Activated CD4-positive, alpha-beta T cell treated with anti-CD3 and anti-CD28 coated beads, Interleukin-2, amount 10 ng/mL, durations not matched to agents 24 days and 14 days (primary cell): ENCODE data around the gene PDE8A. TPM values are rescaled to one million over a fixed set of nuclear protein-coding genes. Genes with fewer than 3 reads are reported as not detected.

Source experiments
- DNase-seq: peaks from one replicate; pipeline ENCODE4 v3.0.0; 2022
- H3K27ac Mint-ChIP-seq: one replicate; pipeline ENCODE4 v1.8.0; 2022; ENCODE audit warnings: mild to moderate bottlenecking, mixed read lengths
- H3K27me3 Mint-ChIP-seq: one replicate; pipeline ENCODE4 v1.8.0; 2022; ENCODE audit warnings: mixed read lengths
- H3K36me3 Mint-ChIP-seq: one replicate; pipeline ENCODE4 v1.8.0; 2022; ENCODE audit warnings: low read depth, mild to moderate bottlenecking, mixed read lengths
- H3K4me1 Mint-ChIP-seq: one replicate; pipeline ENCODE4 v1.8.0; 2021; ENCODE audit warnings: mixed read lengths
- H3K4me3 Mint-ChIP-seq: one replicate; pipeline ENCODE4 v1.8.0; 2022; ENCODE audit warnings: mild to moderate bottlenecking, moderate library complexity, mixed read lengths
- H3K9me3 Mint-ChIP-seq: one replicate; pipeline ENCODE4 v1.8.0; 2021; ENCODE audit warnings: mixed read lengths
- intact Hi-C: fragments of 100-400 bp; cut with micrococcal nuclease; formaldehyde crosslinking; loops from one replicate; pipeline ENCODE4 v1.15.1; 2023
- total RNA-seq: library from RNA; stranded (reverse); gene quantifications from 2 replicates; pipeline ENCODE4 v1.2.3, GENCODE V29; 2022

PDE8A gene
- total RNA-seq, 1 donor from 2014 or later = 21.1 TPM

GRCh38 chr15:85091990-85092389 lies 110.3 kb downstream of the PDE8A start:
- Mint-ChIP-seq H3K4me1 (no peaks in the 10 kb centered on the region), H3K9me3 (no peaks in the 10 kb centered on the region), H3K4me3 (no peak overlapping the region), H3K36me3 (peaks cover 18% of the 10 kb centered on the region), H3K27ac (no peak overlapping the region), H3K27me3 (no peaks in the 10 kb centered on the region)
- intact Hi-C loops = no loop called here
- DNase-seq = no peak

DNA sequence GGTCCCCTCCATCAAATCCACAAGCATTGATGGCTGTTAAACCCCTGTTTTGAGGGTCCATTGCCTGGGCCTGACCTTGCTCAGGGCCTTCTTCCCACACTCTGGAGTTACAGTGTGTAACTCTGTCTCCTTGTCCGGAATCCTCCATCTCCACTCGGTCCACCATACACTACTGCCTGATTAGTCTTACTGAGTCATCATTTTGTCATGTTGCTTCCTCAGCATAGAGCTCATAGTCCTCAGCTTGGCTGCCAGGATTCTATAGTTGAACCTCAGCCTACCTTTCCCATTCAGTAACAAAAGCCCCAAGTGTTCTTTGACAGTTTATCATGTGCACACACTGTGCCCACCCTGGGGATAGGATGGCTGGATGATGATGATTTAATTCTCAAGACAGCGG lies 113.0 kb downstream of the PDE8A start:
- intact Hi-C loops = no loop called here
- H3K9me3 Mint-ChIP-seq = no peaks in the 10 kb centered on the region
- DNase-seq = no peak
- no peaks in the 10 kb centered on the region for H3K27me3 Mint-ChIP-seq
- H3K4me1 Mint-ChIP-seq = peaks cover 1% of the 10 kb centered on the region
- H3K4me3 Mint-ChIP-seq = no peak overlapping the region
- peaks cover 17% of the 10 kb centered on the region for H3K36me3 Mint-ChIP-seq
- no peak overlapping the region for H3K27ac Mint-ChIP-seq

- H3K27me3 Mint-ChIP-seq = no peaks in the 10 kb centered on the region
- peaks cover 3% of the 10 kb centered on the region for H3K4me1 Mint-ChIP-seq
- no peak overlapping the region for H3K27ac Mint-ChIP-seq
- DNase-seq = no peak
- H3K4me3 Mint-ChIP-seq = no peak overlapping the region
- H3K36me3 Mint-ChIP-seq = peaks cover 14% of the 10 kb centered on the region
- H3K9me3 Mint-ChIP-seq = no peaks in the 10 kb centered on the region
- intact Hi-C loops = no loop called here
Observed at GRCh38 chr15:85095566-85095965, 113.9 kb downstream of the PDE8A start.

DNA sequence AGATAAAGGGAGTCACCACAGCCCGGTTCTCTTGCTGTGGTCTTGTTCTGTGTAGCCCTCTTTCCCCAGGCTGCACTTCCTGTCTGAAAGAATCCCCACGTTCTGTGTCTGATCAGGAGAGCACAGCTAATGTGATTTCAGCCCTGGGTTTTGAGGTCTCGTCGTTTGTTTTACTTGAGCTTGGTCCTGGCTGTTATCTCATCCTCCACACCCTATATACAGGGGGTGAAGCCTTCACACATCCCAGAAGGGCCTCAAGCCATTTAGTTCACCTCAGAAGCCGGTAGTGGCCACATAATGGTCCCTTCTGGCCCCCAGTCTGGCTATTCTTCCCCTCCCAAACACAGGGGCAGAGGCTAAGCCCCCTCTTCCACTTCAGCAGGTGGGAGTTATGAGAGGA lies 115.6 kb downstream of the PDE8A start:
- no peak overlapping the region for H3K4me3 Mint-ChIP-seq
- DNase-seq = no peak
- H3K4me1 Mint-ChIP-seq = peaks cover 3% of the 10 kb centered on the region
- H3K9me3 Mint-ChIP-seq = no peaks in the 10 kb centered on the region
- intact Hi-C loops = no loop called here
- no peaks in the 10 kb centered on the region for H3K27me3 Mint-ChIP-seq
- no peak overlapping the region for H3K27ac Mint-ChIP-seq
- peaks cover 13% of the 10 kb centered on the region for H3K36me3 Mint-ChIP-seq

DNA sequence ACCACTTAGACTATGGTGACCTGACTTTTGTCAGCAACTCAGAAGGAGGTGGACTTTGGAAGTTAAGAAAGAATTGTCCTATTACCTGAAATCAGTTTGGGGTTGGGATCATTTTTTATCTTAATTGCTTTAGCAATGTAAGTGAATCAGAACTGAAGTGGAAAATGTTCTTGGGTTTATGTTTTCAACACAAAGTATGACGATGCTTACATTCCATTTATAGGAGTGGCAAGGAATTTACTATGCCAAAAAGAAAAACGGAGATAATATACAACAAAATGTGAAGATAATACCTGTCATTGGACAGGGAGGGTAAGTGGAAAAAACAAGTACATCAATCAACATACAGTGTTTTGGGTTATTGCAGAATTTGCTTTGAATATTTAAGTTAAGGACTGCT lies 116.1 kb downstream of the PDE8A start:
- H3K27me3 Mint-ChIP-seq = no peaks in the 10 kb centered on the region
- no peak overlapping the region for H3K4me3 Mint-ChIP-seq
- intact Hi-C loops = no loop called here
- no peak overlapping the region for H3K27ac Mint-ChIP-seq
- DNase-seq = no peak
- peaks cover 3% of the 10 kb centered on the region for H3K4me1 Mint-ChIP-seq
- no peaks in the 10 kb centered on the region for H3K9me3 Mint-ChIP-seq
- H3K36me3 Mint-ChIP-seq = peaks cover 12% of the 10 kb centered on the region

DNA sequence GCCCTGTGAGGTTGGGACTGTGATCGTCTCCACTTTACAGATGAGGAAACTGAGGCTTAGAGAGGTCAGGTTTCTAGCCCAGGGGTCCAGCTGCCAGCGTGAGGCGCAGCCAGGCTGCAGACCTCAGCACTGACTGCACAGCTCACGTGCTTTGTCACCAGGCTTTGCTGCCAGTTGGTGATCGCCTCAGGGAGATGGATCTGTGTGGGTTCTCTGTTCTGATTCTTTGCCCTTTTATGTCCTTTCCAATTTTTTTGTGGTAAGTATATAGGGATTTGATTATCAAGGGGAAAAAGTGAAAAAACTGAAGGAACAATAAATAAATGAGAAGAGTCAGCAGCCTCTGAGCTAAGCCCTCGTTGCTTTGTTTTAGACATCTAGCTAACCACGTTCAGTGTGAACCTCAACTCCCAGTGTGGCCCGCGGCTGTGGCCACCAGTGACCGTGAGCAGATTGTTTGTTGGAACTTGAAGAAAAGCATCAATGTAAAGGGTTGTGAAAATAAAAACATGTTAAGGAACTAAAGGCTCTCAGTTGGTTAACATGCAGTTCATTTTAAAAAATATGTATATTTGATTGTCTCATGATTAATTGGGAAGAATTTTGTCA lies 117.6 kb downstream of the PDE8A start:
- intact Hi-C loops = no loop called here
- no peak for DNase-seq
- no peaks in the 10 kb centered on the region for H3K27me3 Mint-ChIP-seq
- peaks cover 8% of the 10 kb centered on the region for H3K36me3 Mint-ChIP-seq
- no peak overlapping the region for H3K4me3 Mint-ChIP-seq
- H3K9me3 Mint-ChIP-seq = no peaks in the 10 kb centered on the region
- peaks cover 3% of the 10 kb centered on the region for H3K4me1 Mint-ChIP-seq
- H3K27ac Mint-ChIP-seq = no peak overlapping the region

- Mint-ChIP-seq H3K4me1 (peaks cover 3% of the 10 kb centered on the region), H3K27me3 (no peaks in the 10 kb centered on the region), H3K9me3 (no peaks in the 10 kb centered on the region), H3K27ac (no peak overlapping the region), H3K36me3 (peaks cover 7% of the 10 kb centered on the region), H3K4me3 (no peak overlapping the region)
- intact Hi-C loops = no loop called here
- DNase-seq = peak; percentile 69
Observed at GRCh38 chr15:85100186-85100937, 118.7 kb downstream of the PDE8A start.

GRCh38 chr15:85104584-85104983 lies 122.9 kb downstream of the PDE8A start:
- H3K36me3 Mint-ChIP-seq = peaks cover 7% of the 10 kb centered on the region
- H3K27me3 Mint-ChIP-seq = no peaks in the 10 kb centered on the region
- no peak for DNase-seq
- no peaks in the 10 kb centered on the region for H3K9me3 Mint-ChIP-seq
- intact Hi-C loops = no loop called here
- no peak overlapping the region for H3K27ac Mint-ChIP-seq
- no peak overlapping the region for H3K4me3 Mint-ChIP-seq
- H3K4me1 Mint-ChIP-seq = peaks cover 3% of the 10 kb centered on the region

GRCh38 chr15:85108136-85108535 lies 126.5 kb downstream of the PDE8A start:
- DNase-seq = no peak
- Mint-ChIP-seq H3K9me3 (no peaks in the 10 kb centered on the region), H3K27ac (no peak overlapping the region), H3K4me1 (no peaks in the 10 kb centered on the region), H3K4me3 (no peak overlapping the region), H3K36me3 (peaks cover 5% of the 10 kb centered on the region), H3K27me3 (no peaks in the 10 kb centered on the region)
- intact Hi-C loops = no loop called here

- intact Hi-C loops = no loop called here
- H3K27me3 Mint-ChIP-seq = no peaks in the 10 kb centered on the region
- H3K4me1 Mint-ChIP-seq = no peaks in the 10 kb centered on the region
- no peaks in the 10 kb centered on the region for H3K9me3 Mint-ChIP-seq
- no peak for DNase-seq
- no peak overlapping the region for H3K27ac Mint-ChIP-seq
- peaks cover 13% of the 10 kb centered on the region for H3K36me3 Mint-ChIP-seq
- H3K4me3 Mint-ChIP-seq = no peak overlapping the region
Observed at GRCh38 chr15:85109333-85109732, 127.7 kb downstream of the PDE8A start.

- no peak for DNase-seq
- Mint-ChIP-seq H3K9me3 (no peaks in the 10 kb centered on the region), H3K27ac (no peak overlapping the region), H3K4me3 (no peak overlapping the region), H3K27me3 (no peaks in the 10 kb centered on the region), H3K36me3 (peaks cover 33% of the 10 kb centered on the region), H3K4me1 (peaks cover 20% of the 10 kb centered on the region)
- intact Hi-C loops = no loop called here
Observed at GRCh38 chr15:85112997-85113396, 131.3 kb downstream of the PDE8A start.

- intact Hi-C loops = no loop called here
- Mint-ChIP-seq H3K27ac (no peak overlapping the region), H3K27me3 (no peaks in the 10 kb centered on the region), H3K9me3 (no peaks in the 10 kb centered on the region), H3K4me3 (no peak overlapping the region), H3K4me1 (peaks cover 21% of the 10 kb centered on the region), H3K36me3 (peaks cover 36% of the 10 kb centered on the region)
- DNase-seq = no peak
Observed at GRCh38 chr15:85114886-85115285, 133.2 kb downstream of the PDE8A start.

GRCh38 chr15:85116066-85116465 lies 134.4 kb downstream of the PDE8A start:
- H3K27me3 Mint-ChIP-seq = no peaks in the 10 kb centered on the region
- DNase-seq = no peak
- no peak overlapping the region for H3K4me3 Mint-ChIP-seq
- H3K9me3 Mint-ChIP-seq = no peaks in the 10 kb centered on the region
- H3K36me3 Mint-ChIP-seq = peaks cover 38% of the 10 kb centered on the region
- intact Hi-C loops = no loop called here
- H3K4me1 Mint-ChIP-seq = peaks cover 21% of the 10 kb centered on the region
- no peak overlapping the region for H3K27ac Mint-ChIP-seq

DNA sequence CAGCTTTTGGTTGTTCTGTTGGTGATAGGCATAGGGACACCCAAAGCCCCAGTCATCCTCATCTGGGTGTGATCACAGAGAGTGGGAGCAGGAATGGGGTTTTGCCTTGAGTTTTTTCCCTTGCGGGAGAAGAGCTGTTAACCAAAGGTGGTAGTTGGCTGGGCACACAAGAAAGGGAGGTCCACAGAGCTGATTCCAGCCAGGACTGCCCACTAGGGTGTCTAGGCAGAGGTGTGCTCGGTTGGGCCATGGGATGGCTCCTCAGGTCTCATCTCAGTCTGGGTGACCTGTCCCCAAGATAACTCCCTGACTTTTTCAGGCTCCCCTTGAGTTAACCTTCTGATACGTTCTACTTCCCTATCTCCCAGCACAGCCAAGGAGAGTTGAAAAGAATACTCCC lies 134.8 kb downstream of the PDE8A start:
- peak overlapping the region; percentile 64 for H3K27ac Mint-ChIP-seq
- H3K4me1 Mint-ChIP-seq = peaks cover 21% of the 10 kb centered on the region

More for the DNA sequence above, 134.8 kb downstream of the PDE8A start:
- Mint-ChIP-seq H3K9me3 (no peaks in the 10 kb centered on the region), H3K36me3 (peaks cover 38% of the 10 kb centered on the region), H3K27me3 (no peaks in the 10 kb centered on the region), H3K4me3 (no peak overlapping the region)
- intact Hi-C loops = no loop called here
- no peak for DNase-seq
